Body of pancreas (tissue), 4 donors: ENCODE data around the gene DNAI1.

Source experiments
- CTCF ChIP-seq, 7 experiments: fragments of 450-650 bp in 4 of 7; fragments of 200-600 bp in 3 of 7; sonication (generic) in 3 of 7; IDR thresholded peaks; one replicate each; pipeline ENCODE4 v1.5.1; 2016 to 2019; ENCODE audit warnings: antibody characterized with exemption in 7 of 7
- POLR2A ChIP-seq, 3 donors: fragments of 450-650 bp; IDR thresholded peaks; one replicate each; pipeline ENCODE4 v1.6.1; 2016; ENCODE audit warnings: antibody characterized with exemption in 3 of 3, mild to moderate bottlenecking in 2 of 3

DNA sequence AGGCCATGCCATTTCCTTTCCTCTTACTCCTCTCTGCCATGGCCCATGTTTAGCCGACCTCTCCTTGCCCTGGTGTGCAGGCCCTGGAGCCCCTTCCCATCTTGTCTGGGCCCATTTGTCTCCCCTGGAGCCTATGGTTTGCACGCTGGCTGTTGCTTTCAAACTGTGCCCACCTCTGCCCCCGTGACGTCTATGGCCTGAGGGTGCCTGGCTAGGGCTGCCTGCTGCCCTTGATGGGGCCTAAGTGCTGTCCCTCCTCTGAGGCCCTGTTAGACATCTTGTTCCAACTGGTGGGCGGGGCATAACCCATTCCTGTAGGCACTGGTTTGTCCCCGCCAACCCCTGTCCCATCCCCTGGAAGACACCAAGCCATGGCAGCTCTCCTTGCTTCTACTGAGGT is 86.9 kb downstream of the DNAI1 start:
- no peak for TF ChIP-seq CTCF (IDR thresholded peaks at IDR 0.05)
- no peak for TF ChIP-seq POLR2A (IDR thresholded peaks at IDR 0.05)
